Panc1 (cell line): ENCODE measurements around the gene NRG2.

Experiments
- POLR2AphosphoS5 ChIP-seq: IDR thresholded peaks from 2 replicates; pipeline ENCODE4 v1.6.1; 2012; ENCODE audit warnings: mild to moderate bottlenecking, low read depth, low read length, moderate library complexity
- SIN3A ChIP-seq: IDR thresholded peaks from 2 replicates; pipeline ENCODE4 v1.6.1; 2012; ENCODE audit warnings: low read depth, mild to moderate bottlenecking, low read length, moderate library complexity, borderline replicate concordance; ENCODE audit not compliant: insufficient read depth
- TF ChIP-seq, protein P1 (sequence below), 2 experiments: IDR thresholded peaks; 2 replicates each; pipeline ENCODE4 v1.6.1; 2011 to 2012; ENCODE audit warnings: low read depth in 2 of 2, control low read depth in 1 of 2, low read length in 1 of 2, mild to moderate bottlenecking in 1 of 2, moderate library complexity in 1 of 2; ENCODE audit not compliant: insufficient read depth in 1 of 2
- TF ChIP-seq, protein P2 (sequence below): fragments of 450-650 bp; IDR thresholded peaks from 2 replicates; pipeline ENCODE4 v1.5.1; 2017; ENCODE audit warnings: mild to moderate bottlenecking

DNA sequence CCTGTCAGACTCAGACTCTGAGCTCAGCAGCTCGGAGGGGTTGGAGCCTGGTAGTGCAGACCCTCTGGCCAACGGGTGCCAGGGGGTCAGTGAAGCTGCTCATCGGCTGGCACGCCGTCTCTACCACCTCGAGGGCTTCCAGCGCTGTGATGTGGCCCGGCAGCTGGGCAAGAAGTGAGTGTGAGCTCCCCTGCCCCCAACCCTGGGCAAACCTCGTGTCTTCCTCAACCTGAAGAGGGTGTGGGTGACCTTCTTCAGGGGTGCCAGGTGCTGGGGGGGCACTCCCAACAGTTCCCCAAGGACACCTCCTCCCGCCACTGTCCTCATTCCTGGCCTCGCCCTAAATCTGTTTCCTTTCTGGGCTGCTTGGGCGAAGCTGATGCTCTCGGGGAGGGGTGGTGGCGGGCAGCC lies 228.9 kb downstream of the NRG2 start:
- TF ChIP-seq, protein P1, sequence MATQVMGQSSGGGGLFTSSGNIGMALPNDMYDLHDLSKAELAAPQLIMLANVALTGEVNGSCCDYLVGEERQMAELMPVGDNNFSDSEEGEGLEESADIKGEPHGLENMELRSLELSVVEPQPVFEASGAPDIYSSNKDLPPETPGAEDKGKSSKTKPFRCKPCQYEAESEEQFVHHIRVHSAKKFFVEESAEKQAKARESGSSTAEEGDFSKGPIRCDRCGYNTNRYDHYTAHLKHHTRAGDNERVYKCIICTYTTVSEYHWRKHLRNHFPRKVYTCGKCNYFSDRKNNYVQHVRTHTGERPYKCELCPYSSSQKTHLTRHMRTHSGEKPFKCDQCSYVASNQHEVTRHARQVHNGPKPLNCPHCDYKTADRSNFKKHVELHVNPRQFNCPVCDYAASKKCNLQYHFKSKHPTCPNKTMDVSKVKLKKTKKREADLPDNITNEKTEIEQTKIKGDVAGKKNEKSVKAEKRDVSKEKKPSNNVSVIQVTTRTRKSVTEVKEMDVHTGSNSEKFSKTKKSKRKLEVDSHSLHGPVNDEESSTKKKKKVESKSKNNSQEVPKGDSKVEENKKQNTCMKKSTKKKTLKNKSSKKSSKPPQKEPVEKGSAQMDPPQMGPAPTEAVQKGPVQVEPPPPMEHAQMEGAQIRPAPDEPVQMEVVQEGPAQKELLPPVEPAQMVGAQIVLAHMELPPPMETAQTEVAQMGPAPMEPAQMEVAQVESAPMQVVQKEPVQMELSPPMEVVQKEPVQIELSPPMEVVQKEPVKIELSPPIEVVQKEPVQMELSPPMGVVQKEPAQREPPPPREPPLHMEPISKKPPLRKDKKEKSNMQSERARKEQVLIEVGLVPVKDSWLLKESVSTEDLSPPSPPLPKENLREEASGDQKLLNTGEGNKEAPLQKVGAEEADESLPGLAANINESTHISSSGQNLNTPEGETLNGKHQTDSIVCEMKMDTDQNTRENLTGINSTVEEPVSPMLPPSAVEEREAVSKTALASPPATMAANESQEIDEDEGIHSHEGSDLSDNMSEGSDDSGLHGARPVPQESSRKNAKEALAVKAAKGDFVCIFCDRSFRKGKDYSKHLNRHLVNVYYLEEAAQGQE (IDR thresholded peaks at IDR 0.05; ENCODE audit: insufficient read depth in 1 of 2, low read depth in 2 of 2, low read length in 1 of 2) = no peak
- TF ChIP-seq, protein P2, sequence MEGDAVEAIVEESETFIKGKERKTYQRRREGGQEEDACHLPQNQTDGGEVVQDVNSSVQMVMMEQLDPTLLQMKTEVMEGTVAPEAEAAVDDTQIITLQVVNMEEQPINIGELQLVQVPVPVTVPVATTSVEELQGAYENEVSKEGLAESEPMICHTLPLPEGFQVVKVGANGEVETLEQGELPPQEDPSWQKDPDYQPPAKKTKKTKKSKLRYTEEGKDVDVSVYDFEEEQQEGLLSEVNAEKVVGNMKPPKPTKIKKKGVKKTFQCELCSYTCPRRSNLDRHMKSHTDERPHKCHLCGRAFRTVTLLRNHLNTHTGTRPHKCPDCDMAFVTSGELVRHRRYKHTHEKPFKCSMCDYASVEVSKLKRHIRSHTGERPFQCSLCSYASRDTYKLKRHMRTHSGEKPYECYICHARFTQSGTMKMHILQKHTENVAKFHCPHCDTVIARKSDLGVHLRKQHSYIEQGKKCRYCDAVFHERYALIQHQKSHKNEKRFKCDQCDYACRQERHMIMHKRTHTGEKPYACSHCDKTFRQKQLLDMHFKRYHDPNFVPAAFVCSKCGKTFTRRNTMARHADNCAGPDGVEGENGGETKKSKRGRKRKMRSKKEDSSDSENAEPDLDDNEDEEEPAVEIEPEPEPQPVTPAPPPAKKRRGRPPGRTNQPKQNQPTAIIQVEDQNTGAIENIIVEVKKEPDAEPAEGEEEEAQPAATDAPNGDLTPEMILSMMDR = no peak
- TF ChIP-seq POLR2AphosphoS5 = no peak
- TF ChIP-seq SIN3A = no peak
